Measurements from ENCODE around the gene SLC39A10.

DNA sequence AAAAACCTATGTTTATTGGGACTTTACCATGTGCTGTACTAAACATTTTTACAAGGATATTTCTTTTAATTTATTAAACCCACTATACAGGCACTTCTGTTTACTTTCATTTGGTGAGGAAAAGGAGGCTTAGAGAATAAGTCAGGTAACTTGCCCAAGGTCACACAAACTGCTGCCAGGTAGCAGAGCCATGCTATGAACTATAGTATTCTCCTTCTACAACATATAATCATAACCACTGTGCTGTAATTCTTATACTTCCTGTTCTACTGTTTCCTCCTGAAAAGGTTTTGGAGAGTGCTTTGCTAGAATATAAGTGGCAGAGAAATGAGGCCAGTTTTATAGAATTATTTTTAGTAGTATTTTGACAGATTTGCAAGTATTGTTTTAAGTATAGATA is 29.5 kb downstream of the SLC39A10 start:
- TF ChIP-seq POLR2AphosphoS5 (IDR thresholded peaks at IDR 0.05) (no peak), EP300 (IDR thresholded peaks at IDR 0.05) (no peak), POLR2A (IDR thresholded peaks at IDR 0.05) (no peak)
- TF ChIP-seq, protein P1, sequence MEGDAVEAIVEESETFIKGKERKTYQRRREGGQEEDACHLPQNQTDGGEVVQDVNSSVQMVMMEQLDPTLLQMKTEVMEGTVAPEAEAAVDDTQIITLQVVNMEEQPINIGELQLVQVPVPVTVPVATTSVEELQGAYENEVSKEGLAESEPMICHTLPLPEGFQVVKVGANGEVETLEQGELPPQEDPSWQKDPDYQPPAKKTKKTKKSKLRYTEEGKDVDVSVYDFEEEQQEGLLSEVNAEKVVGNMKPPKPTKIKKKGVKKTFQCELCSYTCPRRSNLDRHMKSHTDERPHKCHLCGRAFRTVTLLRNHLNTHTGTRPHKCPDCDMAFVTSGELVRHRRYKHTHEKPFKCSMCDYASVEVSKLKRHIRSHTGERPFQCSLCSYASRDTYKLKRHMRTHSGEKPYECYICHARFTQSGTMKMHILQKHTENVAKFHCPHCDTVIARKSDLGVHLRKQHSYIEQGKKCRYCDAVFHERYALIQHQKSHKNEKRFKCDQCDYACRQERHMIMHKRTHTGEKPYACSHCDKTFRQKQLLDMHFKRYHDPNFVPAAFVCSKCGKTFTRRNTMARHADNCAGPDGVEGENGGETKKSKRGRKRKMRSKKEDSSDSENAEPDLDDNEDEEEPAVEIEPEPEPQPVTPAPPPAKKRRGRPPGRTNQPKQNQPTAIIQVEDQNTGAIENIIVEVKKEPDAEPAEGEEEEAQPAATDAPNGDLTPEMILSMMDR (IDR thresholded peaks at IDR 0.05) = no peak
